Fibroblast of lung (primary cell): ENCODE data around the gene CDRT15. TPM values are rescaled to one million over a fixed set of nuclear protein-coding genes. Genes with fewer than 3 reads are reported as not detected.
"Not testable (repeated sequence)": the region's sequence is repeated elsewhere in the genome, so short reads cannot be mapped to it uniquely, and the experiment has no call there.

Source experiments
- DNase-seq, 2 donors: peaks; one replicate each; pipeline versions ENCODE4 v3.0.0 to v3.0.0-alpha.2; 2010; ENCODE audit warnings: low read depth in 2 of 2
- H2AFZ ChIP-seq: 2 replicates; pipeline ENCODE4 v1.5.1; 2012; ENCODE audit warnings: low read length, control low read depth, inconsistent platforms
- H3K27ac ChIP-seq: 2 replicates; pipeline ENCODE4 v1.5.1; 2011; ENCODE audit warnings: low read length, control low read depth; ENCODE audit not compliant: insufficient read depth
- H3K27me3 ChIP-seq: 2 replicates; pipeline ENCODE4 v1.5.1; 2011; ENCODE audit warnings: mild to moderate bottlenecking, low read length; ENCODE audit not compliant: control insufficient read depth, insufficient read depth
- H3K36me3 ChIP-seq: 2 replicates; pipeline ENCODE4 v1.5.1; 2011; ENCODE audit warnings: low read length; ENCODE audit not compliant: control insufficient read depth, insufficient read depth
- H3K4me1 ChIP-seq: 2 replicates; pipeline ENCODE4 v1.5.1; 2011; ENCODE audit warnings: low read length; ENCODE audit not compliant: control insufficient read depth, insufficient read depth; ENCODE audit errors: extremely low read depth
- H3K4me2 ChIP-seq: 2 replicates; pipeline ENCODE4 v1.5.1; 2011; ENCODE audit warnings: low read length, control low read depth; ENCODE audit not compliant: insufficient read depth; ENCODE audit errors: extremely low read depth
- H3K4me3 ChIP-seq, 4 experiments: fragments of 200-600 bp in 1 of 4; sonication (generic) in 1 of 4; replicated peaks in 1 of 4; 2 replicates each; pipeline ENCODE4 v1.5.1; 2011 to 2016; ENCODE audit warnings: low read length in 4 of 4, low read depth in 3 of 4, mild to moderate bottlenecking in 3 of 4, control low read depth in 2 of 4, inconsistent platforms in 1 of 4, mixed read lengths in 1 of 4; ENCODE audit not compliant: insufficient read depth in 1 of 4; ENCODE audit errors: control extremely low read depth in 1 of 4
- H3K79me2 ChIP-seq: 2 replicates; pipeline ENCODE4 v1.5.1; 2012; ENCODE audit warnings: mild to moderate bottlenecking, low read length, inconsistent platforms; ENCODE audit not compliant: control insufficient read depth, insufficient read depth
- H3K9ac ChIP-seq: 2 replicates; pipeline ENCODE4 v1.5.1; 2011; ENCODE audit warnings: mild to moderate bottlenecking, low read length, control low read depth; ENCODE audit not compliant: insufficient read depth
- H3K9me3 ChIP-seq: 2 replicates; pipeline ENCODE4 v1.5.1; 2012; ENCODE audit warnings: low read depth, low read length; ENCODE audit not compliant: control insufficient read depth, insufficient read depth
- H4K20me1 ChIP-seq: 2 replicates; pipeline ENCODE4 v1.5.1; 2011; ENCODE audit warnings: low read length; ENCODE audit not compliant: control insufficient read depth, insufficient read depth; ENCODE audit errors: extremely low read depth
- EZH2 ChIP-seq: IDR thresholded peaks from 2 replicates; pipeline ENCODE4 v1.5.1; 2012; ENCODE audit warnings: low read length, control low read depth, mild to moderate bottlenecking; ENCODE audit errors: missing control alignments
- polyA plus RNA-seq, 2 donors: library from polyadenylated mRNA; depleted of rRNA in 1 of 2; stranded (reverse) in 1 of 2; unstranded in 1 of 2; fragments of >200 nt; gene quantifications; 2 replicates each; pipeline ENCODE4 v1.2.1, GENCODE V29; 2011 to 2012; ENCODE audit warnings: missing spikeins in 1 of 2
- total RNA-seq: library from RNA; depleted of rRNA; stranded (reverse); fragments of >200 nt; gene quantifications from 2 replicates; pipeline ENCODE4 v1.2.1, GENCODE V29; 2014
- TF ChIP-seq, protein P1 (sequence below), 2 donors: IDR thresholded peaks in 1 of 2; conservative IDR thresholded peaks in 1 of 2; 1 replicate in 1 of 2; 2 replicates in 1 of 2; pipeline ENCODE4 v1.5.1; 2011 to 2012; ENCODE audit warnings: low read length in 2 of 2, control low read depth in 1 of 2, inconsistent platforms in 1 of 2, low read depth in 1 of 2, mild to moderate bottlenecking in 1 of 2

CDRT15 gene
- total and polyA plus RNA-seq, 2 donors (not counting 1 experiment from before 2014, with no cell fraction given): not detected

DNA sequence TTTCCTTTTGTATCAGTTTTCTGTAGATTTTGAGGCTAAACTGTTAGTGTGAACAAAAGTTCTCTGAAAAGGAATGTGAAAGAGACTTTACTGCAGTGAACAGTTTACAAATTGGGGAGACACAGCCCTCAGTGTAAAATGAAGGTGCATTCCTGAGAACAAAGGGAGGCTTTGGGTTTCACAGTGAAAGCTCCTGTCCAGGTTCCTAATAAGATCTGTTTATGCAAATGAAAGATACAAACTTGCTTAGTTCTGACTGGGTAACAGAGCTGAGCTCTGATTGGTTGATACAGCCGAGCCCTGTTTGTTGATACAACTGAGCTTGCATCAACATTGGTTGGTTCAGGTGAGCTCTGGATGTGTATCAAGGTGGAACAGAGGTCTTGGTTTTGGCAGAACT is 8.3 kb upstream of the CDRT15 start:
- Histone ChIP-seq H3K79me2 (no peaks in the 10 kb centered on the region), H3K9ac (no peak overlapping the region), H3K4me3 (no peak overlapping the region), H2AFZ (no peak overlapping the region), H3K4me2 (no peak overlapping the region), H3K27me3 (no peaks in the 10 kb centered on the region), H3K27ac (no peak overlapping the region), H3K36me3 (no peaks in the 10 kb centered on the region), H3K9me3 (no peaks in the 10 kb centered on the region), H4K20me1 (no peaks in the 10 kb centered on the region), H3K4me1 (no peaks in the 10 kb centered on the region)
- TF ChIP-seq, protein P1, sequence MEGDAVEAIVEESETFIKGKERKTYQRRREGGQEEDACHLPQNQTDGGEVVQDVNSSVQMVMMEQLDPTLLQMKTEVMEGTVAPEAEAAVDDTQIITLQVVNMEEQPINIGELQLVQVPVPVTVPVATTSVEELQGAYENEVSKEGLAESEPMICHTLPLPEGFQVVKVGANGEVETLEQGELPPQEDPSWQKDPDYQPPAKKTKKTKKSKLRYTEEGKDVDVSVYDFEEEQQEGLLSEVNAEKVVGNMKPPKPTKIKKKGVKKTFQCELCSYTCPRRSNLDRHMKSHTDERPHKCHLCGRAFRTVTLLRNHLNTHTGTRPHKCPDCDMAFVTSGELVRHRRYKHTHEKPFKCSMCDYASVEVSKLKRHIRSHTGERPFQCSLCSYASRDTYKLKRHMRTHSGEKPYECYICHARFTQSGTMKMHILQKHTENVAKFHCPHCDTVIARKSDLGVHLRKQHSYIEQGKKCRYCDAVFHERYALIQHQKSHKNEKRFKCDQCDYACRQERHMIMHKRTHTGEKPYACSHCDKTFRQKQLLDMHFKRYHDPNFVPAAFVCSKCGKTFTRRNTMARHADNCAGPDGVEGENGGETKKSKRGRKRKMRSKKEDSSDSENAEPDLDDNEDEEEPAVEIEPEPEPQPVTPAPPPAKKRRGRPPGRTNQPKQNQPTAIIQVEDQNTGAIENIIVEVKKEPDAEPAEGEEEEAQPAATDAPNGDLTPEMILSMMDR (conservative IDR thresholded peaks at IDR 0.05 in 1 of 2, IDR thresholded peaks at IDR 0.05 in 1 of 2; ENCODE audit: low read depth in 1 of 2, low read length in 2 of 2): no peak
- TF ChIP-seq EZH2: no peak
- no peak for DNase-seq

DNA sequence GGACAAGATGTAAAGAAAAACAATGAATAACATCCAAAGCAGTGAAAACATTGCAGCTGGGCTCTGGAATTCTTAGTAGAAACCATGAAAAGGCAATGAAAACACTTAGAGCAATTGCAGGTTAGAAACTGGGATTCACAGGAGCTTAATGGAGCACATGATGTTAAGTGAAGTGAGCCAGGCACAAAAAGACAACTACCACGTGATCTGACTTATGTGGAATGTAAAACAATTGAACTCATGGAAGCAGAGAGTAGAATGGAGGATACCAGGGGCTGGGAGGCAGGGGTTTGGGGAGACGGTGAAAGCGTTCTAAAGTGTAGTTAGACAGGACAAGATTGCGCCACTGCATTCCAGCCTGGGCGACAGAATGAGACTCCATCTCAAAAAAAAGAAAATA is 2.6 kb upstream of the CDRT15 start:
- not testable (repeated sequence) for H2AFZ ChIP-seq, H3K9me3 ChIP-seq, H3K4me3 ChIP-seq, H3K9ac ChIP-seq, DNase-seq, H3K27ac ChIP-seq, H3K4me2 ChIP-seq, H3K4me1 ChIP-seq, H3K27me3 ChIP-seq, H4K20me1 ChIP-seq, H3K79me2 ChIP-seq, H3K36me3 ChIP-seq

DNA sequence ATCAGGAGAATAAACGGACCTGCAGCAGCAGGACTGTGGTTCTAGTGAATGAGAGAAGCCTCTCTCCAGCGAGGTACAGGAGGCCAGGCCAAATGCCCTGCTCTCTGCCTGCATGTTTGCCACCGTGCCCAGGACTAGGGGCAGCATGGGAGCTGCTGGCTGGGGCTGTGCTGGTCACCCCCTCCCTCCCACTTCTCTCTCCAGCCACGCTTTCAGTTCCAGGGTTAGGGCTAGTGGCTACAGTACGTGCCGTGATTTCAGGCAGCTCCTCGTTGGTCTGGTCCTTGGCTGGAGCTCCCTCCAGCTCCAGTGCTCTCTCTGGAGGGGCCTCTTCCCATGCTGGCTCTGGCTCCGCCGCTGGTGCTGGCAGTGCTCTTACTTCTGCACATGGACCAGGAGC is 630 bp downstream of the CDRT15 start:
- not testable (repeated sequence) for H3K4me1 ChIP-seq, DNase-seq, H2AFZ ChIP-seq, H3K27me3 ChIP-seq, H3K9ac ChIP-seq, H3K4me3 ChIP-seq, H4K20me1 ChIP-seq, H3K79me2 ChIP-seq, H3K36me3 ChIP-seq, H3K27ac ChIP-seq, H3K9me3 ChIP-seq, H3K4me2 ChIP-seq

DNA sequence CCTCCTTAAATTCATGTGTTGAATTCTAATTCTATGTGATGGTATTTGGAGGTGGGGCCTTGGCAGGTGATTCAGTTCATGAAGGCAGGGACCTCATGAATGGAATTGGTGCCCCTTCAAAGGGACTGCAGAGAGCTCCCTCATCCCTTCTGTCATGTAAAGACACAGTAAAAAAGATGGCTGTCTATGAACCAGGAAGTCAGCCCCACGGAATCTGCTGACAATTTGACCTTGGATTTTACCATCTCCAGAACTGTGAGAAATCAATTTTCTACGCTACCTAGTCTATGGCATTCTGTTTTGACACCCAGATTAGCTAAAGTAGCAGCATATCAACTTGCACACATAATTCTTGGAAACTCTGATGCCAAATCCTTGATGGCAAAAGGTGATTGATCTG is 1.6 kb downstream of the CDRT15 start:
- not testable (repeated sequence) for H3K9me3 ChIP-seq, H2AFZ ChIP-seq, H4K20me1 ChIP-seq, H3K4me2 ChIP-seq, H3K4me3 ChIP-seq, H3K79me2 ChIP-seq, H3K36me3 ChIP-seq, H3K27me3 ChIP-seq, H3K27ac ChIP-seq, H3K9ac ChIP-seq, DNase-seq, H3K4me1 ChIP-seq

DNA sequence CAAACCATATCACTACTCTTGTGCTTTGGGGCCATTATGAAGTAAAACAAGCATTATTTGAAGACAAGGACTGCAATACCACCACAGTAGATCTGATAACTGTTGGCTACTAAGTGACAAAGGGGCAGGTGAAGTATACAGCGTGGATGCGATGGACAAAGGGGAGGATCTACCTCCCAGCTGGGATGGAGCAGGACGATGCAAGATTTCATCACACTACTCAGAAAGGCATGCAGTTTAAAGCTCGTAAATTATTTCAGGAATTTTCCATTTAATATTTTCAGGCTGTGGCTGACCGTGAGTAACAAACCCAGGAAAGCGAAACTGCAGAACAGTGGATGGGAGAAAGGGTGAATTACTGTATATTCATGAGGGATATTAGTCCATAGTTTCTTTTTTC is 5.5 kb downstream of the CDRT15 start:
- not testable (repeated sequence) for H3K4me2 ChIP-seq, H3K9ac ChIP-seq, H2AFZ ChIP-seq, H3K27me3 ChIP-seq, H3K4me1 ChIP-seq, H4K20me1 ChIP-seq, H3K36me3 ChIP-seq, H3K4me3 ChIP-seq, H3K79me2 ChIP-seq, H3K27ac ChIP-seq, H3K9me3 ChIP-seq
- DNase-seq: peak in 1 of 2 donors; percentile 22
